ENCODE results near the gene PGM5. TPM values are rescaled to one million over a fixed set of nuclear protein-coding genes. Genes with fewer than 3 reads are reported as not detected.

Gene PGM5
- total and polyA plus RNA-seq, 11 donors: 41.4 to 228 (median 175) TPM

GRCh38 chr9:68536876-68537615 lies 180.6 kb downstream of the PGM5 start:
- no peaks in the 10 kb centered on the region for H3K9me3 ChIP-seq
- ATAC-seq: peak; percentile 25 to 38 (median 28)
- 48 to 59% (median 56%) methylated on average over 9 to 10 of the region's 10 CpGs for WGBS, 4 donors
- peak overlapping the region; percentile 55 to 91 (median 78) for H3K27ac ChIP-seq
- no peaks in the 10 kb centered on the region for H3K27me3 ChIP-seq
- no peak overlapping the region for H3K4me3 ChIP-seq
- intact Hi-C loops (cut with DNase I): no loop called here
- peak in 1 of 5 donors; percentile 47 for DNase-seq
- TF ChIP-seq POLR2A (IDR thresholded peaks at IDR 0.05) (no peak), CTCF (IDR thresholded peaks at IDR 0.05) (no peak)
- H3K36me3 ChIP-seq: peaks cover 0 to 8% (median 0%) of the 10 kb centered on the region in 9 donors
- peaks cover 0 to 44% (median 16%) of the 10 kb centered on the region in 12 donors for H3K4me1 ChIP-seq

- DNase-seq (no peak), ATAC-seq (peak in 1 of 4 donors; percentile 10)
- no peaks in the 10 kb centered on the region for H3K9me3 ChIP-seq
- WGBS, 4 donors: 32 to 66% (median 62%) methylated on average over 1 of the region's 1 CpG
- intact Hi-C loops (cut with DNase I): no loop called here
- H3K36me3 ChIP-seq: peaks cover 0 to 7% (median 0%) of the 10 kb centered on the region in 9 donors
- TF ChIP-seq CTCF (IDR thresholded peaks at IDR 0.05) (no peak), POLR2A (IDR thresholded peaks at IDR 0.05) (no peak)
- H3K4me1 ChIP-seq: peaks cover 0 to 46% (median 15%) of the 10 kb centered on the region in 12 donors
- H3K27me3 ChIP-seq: no peaks in the 10 kb centered on the region
- H3K27ac ChIP-seq: peak overlapping the region; percentile 55 to 91 (median 78)
- no peak overlapping the region for H3K4me3 ChIP-seq
These were observed 181.1 kb downstream of the PGM5 start for GRCh38 chr9:68537616-68537880.

- H3K4me1 ChIP-seq: peaks cover 0 to 46% (median 15%) of the 10 kb centered on the region in 12 donors
These were observed 181.8 kb downstream of the PGM5 start for GRCh38 chr9:68538200-68538599.

More at GRCh38 chr9:68538200-68538599, 181.8 kb downstream of the PGM5 start:
- Histone ChIP-seq H3K27me3 (no peaks in the 10 kb centered on the region), H3K9me3 (no peaks in the 10 kb centered on the region), H3K27ac (peak overlapping the region; percentile 55 to 91 (median 76)), H3K4me3 (no peak overlapping the region), H3K36me3 (peaks cover 0 to 7% (median 0%) of the 10 kb centered on the region in 9 donors)
- DNase-seq (peak in 4 of 5 donors; percentile 48 to 76 (median 54)), ATAC-seq (peak; percentile 92 to 95 (median 94))
- TF ChIP-seq CTCF (IDR thresholded peaks at IDR 0.05) (no peak), POLR2A (IDR thresholded peaks at IDR 0.05) (no peak)
- WGBS, 4 donors: 46 to 63% (median 48%) methylated on average over 3 of the region's 3 CpGs
- intact Hi-C loops (cut with DNase I): no loop called here
